OCI-LY1 (cell line): ENCODE results near the gene MTAP.
A peak's percentile ranks its signal among the peaks of the same experiment; 100 is the strongest.

Experiments
- H2AFZ ChIP-seq: fragments of 200-600 bp; sonication (generic), shearing (Covaris generic); 2 replicates; pipeline ENCODE4 v1.6.0; 2014; ENCODE audit warnings: antibody characterized with exemption, mild to moderate bottlenecking, low read length
- H3F3A ChIP-seq: fragments of 200-600 bp; sonication (generic), shearing (Covaris generic); 2 replicates; pipeline ENCODE4 v1.6.0; 2014; ENCODE audit warnings: mild to moderate bottlenecking, antibody characterized with exemption, low read length, moderate library complexity; ENCODE audit not compliant: insufficient read depth
- H3K27ac ChIP-seq: fragments of 200-600 bp; sonication (generic); 2 replicates; pipeline ENCODE4 v1.5.1; 2014; ENCODE audit warnings: low read length, mixed run types, mild to moderate bottlenecking, low read depth; ENCODE audit not compliant: poor library complexity, severe bottlenecking
- H3K27me3 ChIP-seq: fragments of 200-600 bp; sonication (generic); 2 replicates; pipeline ENCODE4 v1.6.0; 2014; ENCODE audit warnings: antibody characterized with exemption, mild to moderate bottlenecking, low read length, moderate library complexity; ENCODE audit not compliant: insufficient read depth
- H3K36me3 ChIP-seq: fragments of 200-600 bp; sonication (generic); 2 replicates; pipeline ENCODE4 v1.6.1; 2014; ENCODE audit warnings: mild to moderate bottlenecking, antibody characterized with exemption, low read length, moderate library complexity, mixed read lengths; ENCODE audit not compliant: insufficient read depth
- H3K4me1 ChIP-seq: fragments of 200-600 bp; sonication (generic); 2 replicates; pipeline ENCODE4 v1.5.1; 2014; ENCODE audit warnings: mild to moderate bottlenecking, low read length, moderate library complexity; ENCODE audit not compliant: insufficient read depth, severe bottlenecking
- H3K4me2 ChIP-seq: fragments of 200-600 bp; sonication (generic), shearing (Covaris generic); 2 replicates; pipeline ENCODE4 v1.6.1; 2014; ENCODE audit warnings: low read length
- H3K4me3 ChIP-seq: fragments of 200-600 bp; sonication (generic); 2 replicates; pipeline ENCODE4 v1.5.1; 2014; ENCODE audit warnings: low read length, low read depth, mild to moderate bottlenecking, mixed read lengths; ENCODE audit not compliant: poor library complexity, severe bottlenecking
- H3K79me2 ChIP-seq: fragments of 200-600 bp; shearing (Covaris generic); 2 replicates; pipeline ENCODE4 v1.6.1; 2016; ENCODE audit warnings: mixed run types, low read length, mixed read lengths; ENCODE audit not compliant: insufficient read depth
- H3K9ac ChIP-seq: fragments of 200-600 bp; sonication (generic), shearing (Covaris generic); 2 replicates; pipeline ENCODE4 v1.6.1; 2014; ENCODE audit warnings: mild to moderate bottlenecking, low read length, mixed read lengths
- H3K9me2 ChIP-seq: fragments of 200-600 bp; sonication (generic), shearing (Covaris generic); 2 replicates; pipeline ENCODE4 v1.6.1; 2014; ENCODE audit warnings: low read depth, mild to moderate bottlenecking, low read length, mixed read lengths
- H3K9me3 ChIP-seq: fragments of 200-600 bp; shearing (Covaris generic); 2 replicates; pipeline ENCODE4 v1.6.1; 2014; ENCODE audit warnings: low read length, mixed read lengths
- H4K20me1 ChIP-seq: fragments of 200-600 bp; sonication (generic), shearing (Covaris generic); 2 replicates; pipeline ENCODE4 v1.6.0; 2016; ENCODE audit warnings: mild to moderate bottlenecking, low read length; ENCODE audit not compliant: insufficient read depth
- CTCF ChIP-seq: fragments of 200-600 bp; sonication (generic), shearing (Covaris generic); IDR thresholded peaks from 2 replicates; pipeline ENCODE4 v1.5.1; 2017; ENCODE audit warnings: mild to moderate bottlenecking, antibody characterized with exemption, low read length, moderate library complexity, mixed read lengths
- EZH2 ChIP-seq: fragments of 200-600 bp; sonication (generic), shearing (Covaris generic); IDR thresholded peaks from 2 replicates; pipeline ENCODE4 v1.8.0; 2017; ENCODE audit warnings: borderline replicate concordance, mixed run types, mild to moderate bottlenecking, antibody characterized with exemption, low read length, moderate library complexity, mixed read lengths

MTAP gene

GRCh38 chr9:21801683-21802417 is 586 bp upstream of the MTAP start:
- Histone ChIP-seq H3K4me3 (peak overlapping the region; percentile 72), H3K4me1 (peaks cover 41% of the 10 kb centered on the region), H3K9me2 (no peaks in the 10 kb centered on the region), H2AFZ (peak overlapping the region; percentile 81), H3K79me2 (peaks cover 40% of the 10 kb centered on the region), H3K27me3 (0 out of 2 replicates have a peak, but pooled peaks cover 5% of the 10 kb centered on the region), H4K20me1 (0 out of 2 replicates have a peak, but pooled peaks cover 3% of the 10 kb centered on the region), H3K9ac (peak overlapping the region; percentile 75), H3K4me2 (peak overlapping the region; percentile 88), H3F3A (no peaks in the 10 kb centered on the region), H3K9me3 (no peaks in the 10 kb centered on the region), H3K27ac (no peak overlapping the region), H3K36me3 (peaks cover 17% of the 10 kb centered on the region; the same call in 1 of the 2 replicates)
- TF ChIP-seq CTCF (no peak), EZH2 (no peak)

GRCh38 chr9:21803649-21804048 is 1.2 kb downstream of the MTAP start:
- no peak for TF ChIP-seq CTCF
- TF ChIP-seq EZH2 = no peak
- no peaks in the 10 kb centered on the region for H3K9me3 ChIP-seq
- peak overlapping the region; percentile 75 for H3K9ac ChIP-seq
- H3K27ac ChIP-seq = peak overlapping the region; percentile 39
- 0 out of 2 replicates have a peak, but pooled peaks cover 3% of the 10 kb centered on the region for H4K20me1 ChIP-seq
- H3K4me3 ChIP-seq = peak overlapping the region; percentile 72
- H3K4me2 ChIP-seq = peak overlapping the region; percentile 88
- peaks cover 53% of the 10 kb centered on the region for H3K79me2 ChIP-seq
- peaks cover 31% of the 10 kb centered on the region; the same call in 1 of the 2 replicates for H3K36me3 ChIP-seq
- no peaks in the 10 kb centered on the region for H3K27me3 ChIP-seq
- H3K9me2 ChIP-seq = no peaks in the 10 kb centered on the region
- no peaks in the 10 kb centered on the region for H3F3A ChIP-seq
- no peak overlapping the region for H2AFZ ChIP-seq
- H3K4me1 ChIP-seq = peaks cover 57% of the 10 kb centered on the region

DNA sequence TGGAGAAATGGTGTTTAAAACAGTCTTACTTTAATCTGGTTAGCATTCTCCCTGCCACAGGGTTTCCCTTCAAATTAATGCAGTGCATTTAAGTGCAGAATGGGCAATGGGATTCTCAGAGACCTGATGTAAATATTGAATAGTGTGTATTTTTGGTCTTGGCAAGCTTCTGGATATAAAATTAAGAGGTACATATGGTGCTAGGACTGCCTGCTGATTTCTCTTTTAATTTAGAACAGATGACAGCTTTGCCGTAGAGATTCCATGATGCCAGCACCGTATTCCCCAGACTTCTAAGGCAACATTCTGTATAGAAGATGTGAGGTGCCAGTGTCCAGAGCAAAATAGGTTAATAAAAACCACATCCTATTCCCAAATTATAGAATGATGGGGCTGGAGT is 1.9 kb downstream of the MTAP start:
- H4K20me1 ChIP-seq = 0 out of 2 replicates have a peak, but pooled peaks cover 3% of the 10 kb centered on the region
- no peaks in the 10 kb centered on the region for H3K9me2 ChIP-seq
- peak overlapping the region; percentile 72 for H3K4me3 ChIP-seq
- TF ChIP-seq EZH2 (no peak), CTCF (no peak)
- peak overlapping the region; percentile 88 for H3K4me2 ChIP-seq
- peak overlapping the region; percentile 75 for H3K9ac ChIP-seq
- H3F3A ChIP-seq = no peaks in the 10 kb centered on the region
- H3K79me2 ChIP-seq = peaks cover 53% of the 10 kb centered on the region
- no peak overlapping the region for H2AFZ ChIP-seq
- H3K27me3 ChIP-seq = no peaks in the 10 kb centered on the region
- no peak overlapping the region for H3K27ac ChIP-seq
- H3K4me1 ChIP-seq = peaks cover 57% of the 10 kb centered on the region
- H3K36me3 ChIP-seq = peaks cover 37% of the 10 kb centered on the region
- H3K9me3 ChIP-seq = no peaks in the 10 kb centered on the region
